GM21526 (cell line): ENCODE measurements around the gene SRRM2.

Source experiments
- ATAC-seq: cut with Tn5 transposase; IDR thresholded peaks from one replicate; pipeline ENCODE4 v1.9.1; 2021; ENCODE audit warnings: moderate library complexity; ENCODE audit not compliant: unreplicated experiment, low FRiP score

SRRM2 gene

GRCh38 chr16:2737895-2738418 is 14.5 kb upstream of the SRRM2 start:
- no peak for ATAC-seq

GRCh38 chr16:2738615-2739014 is 13.8 kb upstream of the SRRM2 start:
- no peak for ATAC-seq

DNA sequence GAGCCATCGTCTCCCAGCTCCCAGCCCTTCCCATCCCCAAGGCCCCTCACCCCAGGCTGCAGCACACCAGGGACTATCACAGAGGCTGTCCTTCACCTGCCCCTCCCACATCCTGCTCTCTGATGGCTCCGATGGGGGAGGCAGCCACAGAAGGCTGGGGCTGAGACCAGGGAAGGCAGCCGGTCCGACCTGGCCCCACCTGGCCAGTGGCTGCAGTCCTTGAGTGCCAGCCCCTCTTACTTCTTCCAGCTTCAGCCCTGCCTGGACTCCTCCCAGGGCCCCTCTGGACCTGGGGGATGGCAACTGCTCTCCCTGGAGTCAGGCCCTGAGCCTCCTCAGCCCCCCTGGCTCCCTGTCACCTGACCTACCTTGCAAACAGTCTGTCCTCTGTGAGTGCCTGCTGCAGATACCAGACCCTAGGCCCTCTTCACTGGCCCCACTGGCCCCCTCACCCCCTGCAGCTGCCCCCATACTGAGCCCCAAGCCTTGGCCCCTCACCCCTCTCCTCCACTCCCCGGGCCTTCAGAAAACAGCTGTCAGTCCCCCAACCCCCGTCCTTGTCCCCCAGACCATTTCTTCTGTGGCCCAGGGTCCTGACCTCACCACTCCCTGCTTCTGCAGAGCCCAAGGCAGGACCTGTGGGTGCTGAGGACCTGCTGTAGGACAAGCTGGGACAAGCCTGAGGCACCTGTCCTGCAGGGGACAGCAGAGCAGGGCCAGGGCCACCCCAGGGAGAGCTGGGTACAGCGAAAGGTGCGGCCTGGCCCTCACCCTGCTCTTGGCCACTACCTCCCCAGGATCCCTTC is 12.6 kb upstream of the SRRM2 start:
- no peak for ATAC-seq

- no peak for ATAC-seq
Observed at GRCh38 chr16:2740476-2740875, 12.0 kb upstream of the SRRM2 start.

DNA sequence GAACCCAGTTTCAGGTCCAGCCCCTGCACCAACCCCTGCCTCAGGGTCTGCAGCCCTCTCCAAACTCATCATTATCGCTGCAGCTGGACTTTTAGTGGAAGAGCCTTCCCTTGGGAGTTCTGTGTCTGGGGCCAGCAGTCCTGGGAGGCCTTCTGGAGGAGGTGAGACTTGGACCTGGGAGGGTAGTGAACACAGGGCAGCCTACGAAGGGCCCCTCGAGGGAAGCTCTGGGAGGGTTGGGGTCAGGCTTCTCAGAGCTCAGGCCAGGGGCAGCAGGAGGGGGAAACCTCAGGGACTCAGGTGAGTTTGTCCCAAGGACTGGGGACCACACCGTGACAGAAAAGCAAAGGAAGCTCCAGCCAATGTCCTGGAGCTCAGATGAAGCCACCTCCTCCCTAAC is 11.3 kb upstream of the SRRM2 start:
- ATAC-seq, result no peak

GRCh38 chr16:2742323-2743006 is 10.0 kb upstream of the SRRM2 start:
- no peak for ATAC-seq

GRCh38 chr16:2743007-2743810 is 9.2 kb upstream of the SRRM2 start:
- ATAC-seq, result no peak

- ATAC-seq, result no peak
Observed at GRCh38 chr16:2744711-2745110, 7.7 kb upstream of the SRRM2 start.

DNA sequence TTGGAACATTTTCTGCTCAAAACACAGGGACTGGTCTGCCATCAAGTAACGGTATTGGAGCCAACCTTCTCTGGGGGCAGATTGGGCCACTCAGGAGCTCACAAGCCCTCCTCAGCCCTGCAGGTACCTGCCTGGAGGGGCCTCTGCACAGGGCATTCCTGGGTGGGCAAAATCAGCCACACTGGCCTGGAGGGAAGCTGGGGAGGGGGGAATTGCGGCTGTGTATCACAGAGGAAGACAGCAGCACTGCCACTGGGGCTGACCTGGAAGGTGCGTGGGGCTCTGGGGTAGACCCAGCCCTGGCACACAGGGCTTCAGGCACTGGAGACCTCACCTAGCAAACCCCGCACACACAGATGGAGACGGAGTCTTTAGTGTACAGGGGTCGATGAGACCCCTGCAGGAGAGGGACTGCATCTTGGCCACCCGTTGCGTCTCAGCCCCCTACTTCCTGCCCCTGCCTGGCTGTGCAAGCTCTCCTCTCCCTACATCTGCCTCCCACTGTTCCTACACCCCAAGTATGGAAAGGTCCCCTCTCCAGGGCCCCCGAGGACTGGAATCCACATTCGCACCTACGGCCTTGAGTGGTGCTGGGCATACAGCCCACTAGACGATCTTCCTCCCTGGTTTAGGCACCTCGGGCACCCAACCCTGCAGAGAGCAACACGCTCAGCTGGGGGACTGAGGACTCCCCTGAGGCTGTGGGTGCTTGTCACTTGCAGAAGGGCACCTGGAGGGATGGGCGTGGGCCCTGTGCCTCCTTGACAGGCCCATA is 7.1 kb upstream of the SRRM2 start:
- ATAC-seq, result no peak

DNA sequence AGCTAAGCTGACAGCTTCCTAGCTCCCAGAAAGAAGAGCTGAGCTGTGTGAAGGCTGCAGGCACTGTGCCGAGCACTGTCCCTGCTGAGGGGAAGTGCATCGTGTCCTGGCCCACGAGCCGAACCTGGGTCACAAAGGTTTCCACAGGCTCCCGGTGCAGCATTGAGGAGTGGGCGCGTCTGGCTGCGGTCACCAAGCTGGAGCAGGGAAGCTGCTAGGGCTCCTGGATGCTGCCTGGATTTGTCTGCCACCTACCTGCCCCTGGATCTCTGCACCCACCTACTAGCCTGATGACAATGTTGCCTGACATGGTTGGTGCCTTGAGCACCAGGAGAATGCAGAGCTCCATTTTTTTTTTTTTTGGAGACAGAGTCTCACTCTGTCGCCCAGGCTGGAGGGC is 6.5 kb upstream of the SRRM2 start:
- no peak for ATAC-seq

DNA sequence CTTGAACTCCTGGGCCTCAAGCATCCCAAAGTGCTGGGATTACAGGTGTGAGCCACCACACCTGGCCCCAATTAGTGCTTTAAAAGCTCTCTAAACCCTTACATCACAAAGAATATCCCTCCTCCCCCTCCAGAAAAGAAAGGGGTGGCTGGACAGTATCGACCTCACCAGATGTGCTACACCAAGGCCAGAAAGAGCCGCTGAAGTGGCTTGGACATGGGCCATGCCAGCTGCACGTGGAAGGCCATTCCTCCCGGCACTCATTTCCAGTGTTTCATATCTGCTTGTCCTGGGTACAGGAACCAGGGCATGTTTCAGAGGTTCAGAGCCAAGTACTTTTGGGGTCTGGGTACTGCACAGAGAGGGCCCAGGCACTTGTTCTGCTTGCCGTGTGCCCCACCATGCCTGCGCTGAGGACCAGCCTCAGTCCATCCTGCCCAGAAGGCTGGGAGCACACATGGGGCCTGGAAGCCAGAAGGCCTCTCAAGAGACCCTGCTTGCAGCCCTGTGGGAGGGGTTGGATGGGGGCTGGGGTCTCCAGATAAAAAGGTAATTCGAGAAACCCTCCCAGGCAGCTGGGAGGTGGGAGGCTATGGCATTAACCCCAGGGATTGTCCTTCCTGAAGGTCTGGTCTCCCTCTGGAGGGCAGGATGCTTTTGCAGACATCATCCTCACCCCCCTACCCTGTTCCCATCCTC is 3.5 kb upstream of the SRRM2 start:
- ATAC-seq, result no peak

- ATAC-seq, result no peak
Observed at GRCh38 chr16:2749476-2749875, 3.0 kb upstream of the SRRM2 start.

GRCh38 chr16:2749936-2750335 is 2.5 kb upstream of the SRRM2 start:
- no peak for ATAC-seq

DNA sequence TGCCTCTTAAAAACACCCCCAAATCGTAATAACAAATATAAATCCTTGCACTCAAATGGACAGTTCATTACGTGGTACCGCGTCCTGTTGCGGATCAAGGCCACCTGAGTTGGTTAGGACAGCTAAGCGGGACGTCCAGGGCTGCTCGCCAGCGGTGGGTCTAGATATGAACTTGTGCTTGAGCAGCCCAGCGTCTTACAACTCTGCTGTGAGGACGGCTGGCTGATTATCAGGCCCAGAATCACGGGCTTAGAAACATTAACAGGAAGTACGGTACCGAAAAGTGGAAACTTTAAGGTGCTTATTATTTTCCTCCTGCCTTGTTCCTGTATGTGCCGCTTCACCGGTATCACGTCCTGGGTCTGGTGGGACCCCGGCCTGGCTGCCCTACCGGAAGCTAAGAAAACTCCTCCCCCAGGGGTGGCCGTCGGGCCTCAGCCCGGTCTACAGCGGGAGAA is 832 bp upstream of the SRRM2 start:
- ATAC-seq, result peak; percentile 27

DNA sequence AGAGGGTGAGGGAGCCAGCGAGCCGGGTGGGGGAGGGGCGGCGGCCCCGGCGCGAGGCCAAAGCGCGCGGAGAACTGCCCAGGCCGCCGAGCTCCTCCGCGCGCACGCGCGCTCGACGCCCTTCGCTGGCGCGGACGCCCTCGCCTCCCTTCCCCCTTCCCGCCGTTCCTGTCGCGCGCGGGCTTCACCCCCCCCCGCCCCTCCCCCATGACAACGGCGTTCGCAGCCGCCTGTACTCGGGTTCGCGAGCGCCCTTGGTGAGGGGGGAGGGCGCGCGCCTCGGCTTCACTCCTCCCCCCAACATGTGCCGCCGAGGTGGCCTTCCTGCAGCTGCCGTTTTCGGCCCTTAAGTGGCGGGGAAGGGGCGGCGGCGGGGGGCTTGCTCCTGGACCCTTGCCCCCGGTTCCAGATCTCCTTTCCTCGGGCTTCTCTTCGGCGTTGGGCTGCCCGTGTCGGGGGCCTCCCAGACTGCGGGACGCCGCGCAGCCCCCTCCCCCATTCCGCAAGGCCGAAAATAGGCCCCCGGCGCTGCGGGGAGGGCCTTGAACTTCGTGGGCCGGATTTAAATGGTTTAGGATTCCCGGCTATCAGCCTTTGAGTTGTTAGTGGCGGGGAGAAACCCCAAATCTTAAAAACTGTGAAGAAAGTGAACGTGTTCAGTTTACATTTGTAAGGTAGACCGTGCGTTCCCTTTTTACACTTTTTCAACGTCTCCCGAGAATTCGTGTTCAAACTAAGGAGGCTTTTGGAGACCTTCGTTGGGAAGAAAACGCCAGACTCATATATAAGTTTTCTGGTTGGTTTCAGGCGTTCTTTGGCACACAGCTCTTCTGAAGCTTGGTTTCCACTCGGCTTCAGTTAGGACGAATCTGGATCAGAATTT is 653 bp downstream of the SRRM2 start:
- peak; percentile 31 for ATAC-seq

DNA sequence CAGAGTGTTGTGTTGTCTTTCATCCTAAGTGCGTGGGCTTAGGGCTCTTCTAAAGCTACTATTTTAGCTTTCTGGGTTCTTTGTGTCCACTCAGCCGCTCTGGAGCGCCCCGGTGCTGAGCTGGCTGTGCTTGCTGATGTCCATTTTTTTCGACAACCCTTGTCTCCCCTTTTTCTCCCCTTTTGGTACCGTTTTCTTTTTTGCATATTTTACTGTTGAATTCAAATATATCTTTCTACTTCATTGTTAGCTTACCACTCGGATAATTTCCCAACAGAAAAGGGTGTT is 1.2 kb downstream of the SRRM2 start:
- no peak for ATAC-seq

DNA sequence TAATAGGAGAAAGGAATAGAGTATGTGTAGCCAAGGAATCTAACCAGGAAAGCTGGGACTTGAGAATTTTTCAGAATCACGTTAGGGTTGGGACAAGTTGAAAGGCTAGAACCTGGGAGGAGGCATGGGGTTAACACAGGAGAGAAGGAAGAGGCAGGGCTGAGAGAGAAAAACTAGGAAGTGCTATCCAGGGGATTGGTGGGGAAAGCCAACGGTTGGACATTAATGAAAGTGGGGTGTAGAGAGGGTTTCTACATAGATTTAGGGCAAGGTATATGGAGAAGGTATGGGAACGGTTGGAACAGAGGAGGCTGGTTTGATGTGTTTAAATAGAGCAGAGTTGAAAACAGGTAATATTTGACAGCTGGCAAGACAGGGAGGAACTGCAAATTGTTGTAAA is 2.7 kb downstream of the SRRM2 start:
- no peak for ATAC-seq

DNA sequence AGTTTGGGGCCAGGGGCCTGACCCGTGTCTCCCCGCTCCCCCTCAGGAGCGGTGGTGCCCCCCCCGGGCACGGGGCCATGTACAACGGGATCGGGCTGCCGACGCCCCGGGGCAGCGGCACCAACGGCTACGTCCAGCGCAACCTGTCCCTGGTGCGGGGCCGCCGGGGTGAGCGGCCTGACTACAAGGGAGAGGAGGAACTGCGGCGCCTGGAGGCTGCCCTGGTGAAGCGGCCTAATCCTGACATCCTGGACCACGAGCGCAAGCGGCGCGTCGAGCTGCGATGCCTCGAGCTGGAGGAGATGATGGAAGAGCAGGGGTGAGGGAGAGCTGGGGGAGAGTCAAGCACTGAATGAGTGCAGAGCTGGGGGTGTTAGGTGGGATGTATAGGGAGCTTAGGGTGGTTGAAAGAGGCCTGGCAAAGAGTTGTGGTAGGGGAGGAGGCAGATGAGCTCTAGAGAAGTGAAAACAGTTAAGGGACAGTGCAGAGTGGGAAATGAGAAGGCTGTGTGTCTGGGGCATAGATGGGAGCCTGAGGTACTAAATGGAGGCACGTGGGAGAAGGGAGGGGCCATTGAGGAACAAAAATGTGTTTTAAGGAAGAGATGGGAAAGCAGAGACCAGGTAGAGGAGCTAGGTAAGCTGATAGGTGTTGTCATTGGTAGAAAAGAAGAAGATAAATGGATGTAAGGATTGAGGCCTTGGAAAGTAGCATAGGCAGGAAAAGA is 4.0 kb downstream of the SRRM2 start:
- ATAC-seq, result no peak
